Osteoblast (primary cell): Measurements from ENCODE around the gene CBFA2T3. TPM values are rescaled to one million over a fixed set of nuclear protein-coding genes. Genes with fewer than 3 reads are reported as not detected.

Experiments used
- DNase-seq: peaks from one replicate; pipeline ENCODE4 v3.0.0; 2011; ENCODE audit warnings: low spot score, mixed read lengths; ENCODE audit not compliant: insufficient read length; ENCODE audit errors: missing footprints
- H2AFZ ChIP-seq: 2 replicates; pipeline ENCODE4 v1.6.0; 2011; ENCODE audit warnings: mild to moderate bottlenecking, low read length
- H3K27ac ChIP-seq: 2 replicates; pipeline ENCODE4 v1.5.1; 2011; ENCODE audit warnings: mild to moderate bottlenecking, low read depth, low read length, moderate library complexity
- H3K27me3 ChIP-seq: 2 replicates; pipeline ENCODE4 v1.6.0; 2012; ENCODE audit warnings: mild to moderate bottlenecking, control low read depth, inconsistent platforms, low read length, moderate library complexity; ENCODE audit not compliant: insufficient read depth
- H3K36me3 ChIP-seq: 2 replicates; pipeline ENCODE4 v1.5.1; 2011; ENCODE audit warnings: mild to moderate bottlenecking, low read length, control low read depth, moderate library complexity; ENCODE audit not compliant: insufficient read depth
- H3K4me1 ChIP-seq: 2 replicates; pipeline ENCODE4 v1.5.1; 2011; ENCODE audit warnings: mild to moderate bottlenecking, low read length, control low read depth, moderate library complexity; ENCODE audit not compliant: insufficient read depth
- H3K4me2 ChIP-seq: 2 replicates; pipeline ENCODE4 v1.6.0; 2011; ENCODE audit warnings: mild to moderate bottlenecking, low read length; ENCODE audit not compliant: insufficient read depth
- H3K4me3 ChIP-seq: fragments of 200-600 bp; sonication (generic); 3 replicates; pipeline ENCODE4 v1.5.1; 2012; ENCODE audit warnings: mild to moderate bottlenecking, low read length, inconsistent platforms; ENCODE audit not compliant: insufficient read depth
- H3K79me2 ChIP-seq: 2 replicates; pipeline ENCODE4 v1.6.0; 2012; ENCODE audit warnings: mild to moderate bottlenecking, low read length, control low read depth, inconsistent platforms; ENCODE audit not compliant: insufficient read depth
- H3K9me3 ChIP-seq: 2 replicates; pipeline ENCODE4 v1.5.1; 2011; ENCODE audit warnings: low read depth, low read length, control low read depth
- H4K20me1 ChIP-seq: 2 replicates; pipeline ENCODE4 v1.6.0; 2012; ENCODE audit warnings: mild to moderate bottlenecking, low read length, control low read depth; ENCODE audit not compliant: insufficient read depth
- CTCF ChIP-seq: IDR thresholded peaks from 2 replicates; pipeline ENCODE4 v1.5.1; 2011; ENCODE audit warnings: mild to moderate bottlenecking, low read depth, low read length, moderate library complexity; ENCODE audit errors: extremely low read depth
- total RNA-seq: library from RNA; depleted of rRNA; stranded (reverse); fragments of >200 nt; gene quantifications from 2 replicates; pipeline ENCODE4 v1.2.3, GENCODE V29; 2012

CBFA2T3 gene
- total RNA-seq, 1 donor, result not detected

GRCh38 chr16:88913870-88914269 lies 63.1 kb downstream of the CBFA2T3 start:
- Histone ChIP-seq H2AFZ (no peak overlapping the region), H3K4me2 (no peak overlapping the region), H3K27me3 (peaks cover 16% of the 10 kb centered on the region), H3K36me3 (no peaks in the 10 kb centered on the region), H4K20me1 (no peaks in the 10 kb centered on the region), H3K4me3 (no peak overlapping the region), H3K9me3 (no peaks in the 10 kb centered on the region), H3K27ac (no peak overlapping the region), H3K4me1 (peaks cover 4% of the 10 kb centered on the region), H3K79me2 (no peaks in the 10 kb centered on the region)
- no peak for TF ChIP-seq CTCF
- DNase-seq, result no peak

GRCh38 chr16:88913001-88913612 lies 63.9 kb downstream of the CBFA2T3 start:
- peaks cover 4% of the 10 kb centered on the region for H3K4me1 ChIP-seq
- no peaks in the 10 kb centered on the region for H3K9me3 ChIP-seq
- H3K27ac ChIP-seq, result no peak overlapping the region

GRCh38 chr16:88912556-88912955 lies 64.5 kb downstream of the CBFA2T3 start:
- H3K79me2 ChIP-seq, result no peaks in the 10 kb centered on the region
- no peak overlapping the region for H3K4me2 ChIP-seq
- H3K27me3 ChIP-seq, result peaks cover 16% of the 10 kb centered on the region
- H3K4me1 ChIP-seq, result peaks cover 4% of the 10 kb centered on the region
- no peak for DNase-seq
- no peak overlapping the region for H3K4me3 ChIP-seq
- H3K27ac ChIP-seq, result no peak overlapping the region
- TF ChIP-seq CTCF, result no peak
- no peaks in the 10 kb centered on the region for H3K9me3 ChIP-seq
- no peak overlapping the region for H2AFZ ChIP-seq
- no peaks in the 10 kb centered on the region for H3K36me3 ChIP-seq
- H4K20me1 ChIP-seq, result no peaks in the 10 kb centered on the region

More at GRCh38 chr16:88913001-88913612, 63.9 kb downstream of the CBFA2T3 start:
- no peak for TF ChIP-seq CTCF
- peaks cover 16% of the 10 kb centered on the region for H3K27me3 ChIP-seq
- H3K79me2 ChIP-seq, result no peaks in the 10 kb centered on the region
- H3K4me3 ChIP-seq, result no peak overlapping the region
- H3K36me3 ChIP-seq, result no peaks in the 10 kb centered on the region
- H2AFZ ChIP-seq, result no peak overlapping the region
- no peaks in the 10 kb centered on the region for H4K20me1 ChIP-seq
- H3K4me2 ChIP-seq, result no peak overlapping the region
- DNase-seq, result no peak

GRCh38 chr16:88911946-88912310 lies 65.1 kb downstream of the CBFA2T3 start:
- no peak for TF ChIP-seq CTCF
- no peaks in the 10 kb centered on the region for H3K79me2 ChIP-seq
- H3K4me3 ChIP-seq, result no peak overlapping the region
- no peak overlapping the region for H3K27ac ChIP-seq
- no peaks in the 10 kb centered on the region for H3K36me3 ChIP-seq
- no peak for DNase-seq
- H3K27me3 ChIP-seq, result peaks cover 16% of the 10 kb centered on the region
- H3K4me1 ChIP-seq, result peaks cover 4% of the 10 kb centered on the region
- no peak overlapping the region for H2AFZ ChIP-seq
- H4K20me1 ChIP-seq, result no peaks in the 10 kb centered on the region
- no peak overlapping the region for H3K4me2 ChIP-seq
- no peaks in the 10 kb centered on the region for H3K9me3 ChIP-seq
